Lung (tissue), 12 donors: Measurements from ENCODE around the gene ELK1. TPM values are rescaled to one million over a fixed set of nuclear protein-coding genes. Genes with fewer than 3 reads are reported as not detected.

Source experiments
- ATAC-seq: fragments of 200-7000 bp; cut with Tn5 transposase; one replicate; pipeline ENCODE4 v1.9.1; 2020; ENCODE audit warnings: moderate number of reproducible peaks; ENCODE audit not compliant: insufficient read depth, low FRiP score
- DNase-seq, 3 donors: peaks; one replicate each; pipeline ENCODE4 v3.0.0-alpha.2; 2013 to 2017
- H3K27ac ChIP-seq, 2 donors: one replicate each; pipeline ENCODE4 v1.5.1; 2013; ENCODE audit warnings: mild to moderate bottlenecking in 2 of 2, moderate library complexity in 2 of 2, control low read depth in 1 of 2, inconsistent platforms in 1 of 2, low read depth in 1 of 2, low read length in 1 of 2
- H3K27me3 ChIP-seq, 3 donors: one replicate each; pipeline ENCODE4 v1.5.1; 2013; ENCODE audit warnings: low read length in 2 of 3; ENCODE audit not compliant: control insufficient read depth in 3 of 3, insufficient read depth in 3 of 3
- H3K36me3 ChIP-seq, 4 donors: one replicate each; pipeline ENCODE4 v1.5.1; 2013; ENCODE audit warnings: low read length in 4 of 4, mild to moderate bottlenecking in 1 of 4, moderate library complexity in 1 of 4; ENCODE audit not compliant: control insufficient read depth in 4 of 4, insufficient read depth in 4 of 4
- H3K4me1 ChIP-seq, 5 donors: one replicate each; pipeline ENCODE4 v1.5.1; 2013; ENCODE audit warnings: low read length in 5 of 5, mild to moderate bottlenecking in 2 of 5, moderate library complexity in 1 of 5; ENCODE audit not compliant: control insufficient read depth in 5 of 5, insufficient read depth in 5 of 5
- H3K4me3 ChIP-seq: one replicate; pipeline ENCODE4 v1.5.1; 2013; ENCODE audit warnings: mild to moderate bottlenecking, control low read depth, moderate library complexity
- H3K9ac ChIP-seq, 2 donors: one replicate each; pipeline ENCODE4 v1.5.1; 2013; ENCODE audit warnings: low read length in 2 of 2, control low read depth in 1 of 2; ENCODE audit not compliant: insufficient read depth in 1 of 2
- H3K9me3 ChIP-seq, 4 donors: one replicate each; pipeline ENCODE4 v1.5.1; 2013; ENCODE audit warnings: low read length in 3 of 4, mild to moderate bottlenecking in 1 of 4, moderate library complexity in 1 of 4; ENCODE audit not compliant: control insufficient read depth in 4 of 4, insufficient read depth in 3 of 4
- CTCF ChIP-seq: IDR thresholded peaks from 2 replicates; pipeline ENCODE4 v1.5.1; 2012; ENCODE audit warnings: mild to moderate bottlenecking; ENCODE audit errors: control extremely low read depth, extremely low read depth
- WGBS, 2 donors: extraction: QIAGEN DNeasy Blood & Tissue Kit; methylation state at CpG; one replicate each; pipeline ENCODE4 v1.1.7; 2013; 5-methylcytosine and 5-hydroxymethylcytosine counted together
- polyA plus RNA-seq, 2 donors: library from polyadenylated mRNA; stranded (reverse); fragments of 200-250 nt; gene quantifications; one replicate each; pipeline ENCODE4 v1.2.1, GENCODE V29; 2013
- total RNA-seq, 2 donors: library from RNA; depleted of rRNA in 1 of 2; stranded (reverse); fragments of >200 nt in 1 of 2; gene quantifications; one replicate each; pipeline ENCODE4 v1.2.1, GENCODE V29; 2014 to 2021
- donor health status: control.
- donor health status: control.
- donor health status: Bipolar disorder and iron deficiency.
- donor health status: healthy.
- donor health status: DM: yes; HTN: yes; CAD: no.

Gene ELK1
- total and polyA plus RNA-seq, 4 donors = 9.8 to 37.6 (median 26.2) TPM

GRCh38 chrX:47658301-47658683 is 7.9 kb upstream of the ELK1 start:
- H3K4me1 ChIP-seq = no peaks in the 10 kb centered on the region
- WGBS, 2 donors = 1 to 49% methylated on average over 13 of the region's 13 CpGs
- no peak for DNase-seq

DNA sequence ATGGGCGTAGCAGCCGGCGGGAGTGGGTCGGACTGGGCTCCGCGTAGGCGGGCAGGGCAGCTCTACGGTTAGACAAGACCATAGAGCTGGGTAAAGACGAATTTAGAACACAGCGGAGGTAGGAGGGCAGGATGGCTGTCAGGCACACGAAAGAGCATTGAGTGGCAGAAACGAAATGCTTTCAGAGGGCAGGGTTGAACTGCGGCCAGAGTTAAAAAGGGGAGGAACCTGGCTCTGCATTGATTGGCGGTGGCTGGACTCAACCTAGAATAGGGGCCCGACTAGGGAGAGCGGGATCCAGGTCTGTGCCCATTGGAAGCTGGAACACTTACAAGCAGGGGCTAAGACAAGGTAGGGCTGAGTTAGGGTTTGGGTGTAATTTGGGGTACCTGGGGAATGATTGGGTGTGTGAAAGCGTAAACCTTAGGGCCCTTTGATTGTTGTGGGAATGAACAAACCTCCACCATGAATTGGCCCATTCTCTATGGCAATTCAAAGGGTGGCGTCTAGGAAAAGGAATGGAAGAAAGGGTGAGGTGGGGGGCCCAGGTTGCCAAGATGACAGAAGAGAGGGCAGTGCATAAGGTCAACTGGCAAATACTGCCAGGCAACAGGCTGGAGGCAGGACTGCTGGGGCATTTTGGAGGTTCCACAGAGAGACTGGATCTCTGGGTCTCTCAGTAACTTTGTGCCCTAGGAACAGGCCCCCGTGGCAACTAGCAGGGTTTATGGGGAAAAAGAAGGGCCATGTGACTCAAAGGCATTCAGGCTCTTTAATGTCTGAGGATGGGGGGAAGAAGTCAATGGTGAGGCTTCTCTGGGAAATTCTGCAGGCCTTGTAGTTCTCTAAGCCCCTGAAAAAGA is 911 bp upstream of the ELK1 start:
- H3K36me3 ChIP-seq = peaks cover 2 to 8% (median 3%) of the 10 kb centered on the region in 4 donors
- peak overlapping the region; percentile 76 to 90 for H3K27ac ChIP-seq
- H3K4me3 ChIP-seq = no peak overlapping the region
- no peak for TF ChIP-seq CTCF
- DNase-seq (no peak), ATAC-seq (no peak)
- peak overlapping the region; percentile 43 to 71 for H3K9ac ChIP-seq
- WGBS, 2 donors = 15 to 43% methylated on average over 19 of the region's 19 CpGs
- H3K4me1 ChIP-seq = peaks cover 5 to 20% (median 5%) of the 10 kb centered on the region in 5 donors
- H3K27me3 ChIP-seq = no peaks in the 10 kb centered on the region
- H3K9me3 ChIP-seq = peaks cover 0 to 5% (median 0%) of the 10 kb centered on the region in 4 donors

More at GRCh38 chrX:47658301-47658683, 7.9 kb upstream of the ELK1 start:
- Histone ChIP-seq H3K27ac (peak overlapping the region; percentile 95 to 96), H3K9ac (peak overlapping the region in 1 of 2 donors; percentile 75), H3K9me3 (no peaks in the 10 kb centered on the region), H3K36me3 (peaks cover 0 to 5% (median 2%) of the 10 kb centered on the region in 4 donors), H3K27me3 (no peaks in the 10 kb centered on the region), H3K4me3 (no peak overlapping the region)
- no peak for ATAC-seq
- no peak for TF ChIP-seq CTCF

DNA sequence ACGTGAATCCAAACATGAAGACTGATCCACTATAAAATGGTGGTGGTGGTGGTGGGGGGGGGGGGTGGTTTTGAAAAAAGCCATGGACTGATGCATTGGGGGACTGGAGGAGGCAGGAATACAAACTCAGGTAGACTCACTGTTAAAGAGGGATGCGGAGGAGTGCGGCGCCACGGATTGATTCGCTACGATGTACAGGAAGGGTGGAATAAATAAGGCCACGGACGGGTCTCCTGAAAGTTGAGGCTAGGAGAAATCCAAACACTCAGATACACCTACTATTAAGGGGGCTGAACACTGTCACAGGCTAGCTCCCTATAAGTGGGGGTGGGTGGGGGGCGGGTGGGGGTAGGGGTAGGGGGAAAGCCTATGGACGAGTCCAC is 591 bp downstream of the ELK1 start:
- peaks cover 5 to 20% (median 5%) of the 10 kb centered on the region in 5 donors for H3K4me1 ChIP-seq
- peak overlapping the region in 1 of 2 donors; percentile 65 for H3K9ac ChIP-seq
- no peaks in the 10 kb centered on the region for H3K27me3 ChIP-seq
- DNase-seq (no peak), ATAC-seq (no peak)
- 2 to 40% methylated on average over 10 to 11 of the region's 11 CpGs for WGBS, 2 donors
- peak overlapping the region; percentile 43 for H3K4me3 ChIP-seq
- peaks cover 0 to 5% (median 0%) of the 10 kb centered on the region in 4 donors for H3K9me3 ChIP-seq
- H3K27ac ChIP-seq = peak overlapping the region in 1 of 2 donors; percentile 80
- no peak for TF ChIP-seq CTCF
- peaks cover 0 to 8% (median 3%) of the 10 kb centered on the region in 4 donors for H3K36me3 ChIP-seq
